ENCODE measurements around the gene TSPAN11.

TSPAN11 gene

DNA sequence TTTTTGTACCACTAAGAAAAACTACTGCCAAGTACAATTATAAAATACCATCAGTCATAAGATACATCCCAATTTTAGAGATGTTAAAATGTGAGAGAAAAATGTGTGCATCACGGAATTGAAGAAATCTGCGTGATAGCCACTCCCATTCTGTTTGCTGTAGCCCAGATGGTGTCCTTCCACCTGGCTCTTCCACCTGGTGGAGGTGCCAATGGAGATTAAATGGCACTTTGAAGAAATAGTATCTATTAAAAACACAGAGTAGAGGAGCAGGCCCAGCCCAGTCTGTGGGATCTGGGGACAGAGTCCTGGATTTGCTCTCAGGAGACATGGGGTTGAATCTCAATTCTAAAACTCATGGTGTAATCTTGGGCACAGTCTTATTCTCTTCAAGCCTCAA is 35.5 kb downstream of the TSPAN11 start:
- no peak for DNase-seq

DNA sequence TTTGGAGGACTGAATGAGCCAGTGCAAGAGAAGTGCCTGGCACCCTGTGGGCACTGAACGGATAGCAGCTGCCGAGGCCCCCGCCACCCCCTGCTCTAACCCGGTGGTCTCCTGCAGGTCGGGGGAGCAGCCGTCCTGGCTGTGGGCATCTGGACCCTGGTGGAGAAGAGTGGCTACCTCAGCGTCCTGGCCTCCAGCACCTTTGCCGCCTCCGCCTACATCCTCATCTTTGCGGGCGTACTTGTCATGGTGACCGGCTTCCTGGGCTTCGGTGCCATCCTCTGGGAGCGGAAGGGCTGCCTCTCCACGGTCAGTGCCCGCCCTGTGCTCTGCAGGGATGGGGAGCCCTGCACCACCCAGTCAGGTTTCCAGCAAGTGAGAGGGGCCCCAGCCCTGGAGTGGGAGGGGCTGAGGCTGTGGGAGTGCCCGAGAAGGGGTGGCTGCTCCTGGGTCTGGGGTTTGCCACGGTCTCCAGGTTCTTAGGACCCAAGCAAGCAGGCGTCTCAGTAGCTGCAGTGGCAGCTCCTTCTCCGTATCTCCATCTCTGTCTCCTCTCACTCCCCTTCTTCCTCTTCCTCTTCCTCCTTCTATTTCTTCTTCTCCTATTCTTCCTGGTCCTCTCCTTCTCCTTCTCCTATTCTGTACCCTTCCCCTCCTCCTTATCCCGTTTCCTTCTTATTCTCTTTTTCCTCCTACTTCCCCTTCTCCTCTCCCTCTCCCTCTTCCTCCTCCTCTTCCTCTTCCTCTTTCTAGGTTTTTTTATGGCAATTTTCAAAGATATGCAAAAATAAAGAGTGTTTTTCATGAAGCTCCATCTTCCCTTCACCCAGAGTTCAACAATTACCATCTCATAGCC is 37.4 kb downstream of the TSPAN11 start:
- no peak for DNase-seq

DNA sequence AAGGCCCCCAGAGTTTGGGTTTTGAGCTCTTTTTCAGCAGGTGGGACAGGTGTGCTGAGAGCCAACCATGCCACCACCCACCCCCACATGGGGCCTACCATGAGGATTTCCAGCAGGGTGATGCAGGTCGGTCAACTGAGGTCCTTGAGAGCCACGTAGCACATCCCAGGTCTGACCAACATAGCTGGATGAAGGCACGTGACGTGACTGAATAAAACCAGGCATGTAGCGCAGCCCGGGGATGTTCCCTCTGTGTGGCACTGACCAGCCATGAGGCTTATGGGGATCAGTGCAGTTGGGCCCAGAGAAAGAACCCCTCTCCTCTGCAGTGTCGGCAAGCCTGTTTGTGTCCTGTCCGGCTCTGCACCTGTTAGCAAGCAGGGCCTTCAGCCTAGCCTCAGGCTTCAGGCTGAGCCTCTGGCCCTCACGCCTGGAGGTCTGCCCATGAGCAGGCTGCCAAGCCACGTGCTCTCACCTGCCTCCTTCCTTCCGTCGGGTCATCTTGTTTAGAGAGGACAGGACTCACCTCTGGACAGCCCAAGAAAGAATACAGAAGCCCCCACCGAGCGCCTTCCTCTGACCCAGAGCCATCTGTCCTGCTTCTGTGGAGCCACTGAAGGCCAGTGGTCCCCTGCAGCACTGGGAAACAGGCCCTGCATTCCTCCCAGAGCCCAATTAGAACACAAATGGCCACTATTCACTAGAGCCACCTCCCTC is 38.5 kb downstream of the TSPAN11 start:
- no peak for DNase-seq

DNA sequence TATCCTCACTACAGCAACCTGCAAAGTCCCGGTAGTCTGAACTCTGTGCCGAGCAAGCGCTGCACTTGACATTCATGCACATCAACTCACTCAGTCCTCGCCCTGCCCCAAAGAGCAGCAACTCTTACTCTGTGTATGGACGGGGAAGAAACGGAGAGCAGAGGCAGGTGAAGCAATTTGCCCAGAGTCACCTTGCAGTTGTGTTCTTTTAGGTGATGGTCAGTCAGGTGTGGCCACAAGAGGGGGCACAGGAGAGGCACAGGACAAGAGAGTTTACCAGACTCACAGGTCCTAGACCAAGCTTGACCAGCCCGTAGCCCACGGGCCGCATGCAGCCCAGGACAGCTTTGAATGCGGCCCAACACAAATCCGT is 39.1 kb downstream of the TSPAN11 start:
- no peak for DNase-seq

DNA sequence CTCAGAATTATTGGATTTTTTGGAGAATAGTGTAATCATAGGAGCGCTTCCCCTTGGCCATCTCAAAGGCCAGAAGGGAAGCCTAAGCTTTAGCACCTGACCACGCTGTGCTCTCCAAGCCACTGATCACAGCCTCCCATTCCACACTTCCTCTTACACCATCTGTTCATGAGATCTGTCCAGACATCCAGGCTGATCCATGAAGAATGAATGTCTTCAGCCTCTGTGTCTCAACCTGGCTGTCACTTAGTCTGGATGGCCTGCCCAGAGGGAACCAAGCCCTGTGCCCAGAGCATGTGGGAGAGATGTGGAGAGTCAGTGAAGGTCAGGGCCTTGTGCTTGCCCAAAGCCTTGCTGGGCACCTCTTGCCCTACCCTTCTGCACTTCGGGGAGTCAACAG is 40.5 kb downstream of the TSPAN11 start:
- DNase-seq, result no peak

DNA sequence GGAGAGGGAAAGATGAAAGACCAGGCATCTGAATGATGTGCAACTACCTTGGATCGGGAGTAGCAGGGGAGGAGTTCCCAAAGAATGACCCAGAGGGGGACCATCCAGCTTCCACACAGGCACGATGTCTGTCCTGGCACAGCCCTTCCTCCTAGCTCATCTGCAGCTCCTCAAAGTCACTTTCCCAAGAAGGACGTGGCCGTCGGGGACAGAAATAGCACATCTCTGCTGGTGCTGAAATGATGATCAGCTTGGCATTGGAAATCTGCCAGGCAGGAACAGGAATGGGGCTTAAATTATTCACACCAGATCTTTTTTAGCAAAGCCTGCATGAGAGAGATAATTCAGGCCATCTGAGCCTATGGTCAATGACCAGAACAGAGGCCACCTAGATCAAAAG is 41.7 kb downstream of the TSPAN11 start:
- DNase-seq, result no peak

DNA sequence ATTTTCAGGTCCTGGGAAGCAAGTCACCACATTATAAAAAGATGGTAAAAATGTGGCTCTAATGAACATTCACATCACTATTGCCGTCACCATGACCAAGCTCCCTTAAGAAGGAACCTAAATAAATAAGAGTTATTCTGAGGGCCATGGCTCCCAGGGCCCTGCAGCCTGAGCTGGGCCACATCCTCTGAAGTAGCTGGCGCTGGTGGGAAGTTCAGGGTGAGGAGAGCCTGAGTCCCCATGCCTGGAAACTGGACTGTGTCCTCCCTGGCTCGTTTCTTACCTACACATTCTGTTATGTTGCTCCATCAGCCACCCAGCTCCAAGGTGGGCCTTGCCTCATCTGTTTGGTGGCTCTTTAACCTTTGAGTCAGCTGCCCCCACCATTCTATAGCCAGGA is 42.5 kb downstream of the TSPAN11 start:
- no peak for DNase-seq

DNA sequence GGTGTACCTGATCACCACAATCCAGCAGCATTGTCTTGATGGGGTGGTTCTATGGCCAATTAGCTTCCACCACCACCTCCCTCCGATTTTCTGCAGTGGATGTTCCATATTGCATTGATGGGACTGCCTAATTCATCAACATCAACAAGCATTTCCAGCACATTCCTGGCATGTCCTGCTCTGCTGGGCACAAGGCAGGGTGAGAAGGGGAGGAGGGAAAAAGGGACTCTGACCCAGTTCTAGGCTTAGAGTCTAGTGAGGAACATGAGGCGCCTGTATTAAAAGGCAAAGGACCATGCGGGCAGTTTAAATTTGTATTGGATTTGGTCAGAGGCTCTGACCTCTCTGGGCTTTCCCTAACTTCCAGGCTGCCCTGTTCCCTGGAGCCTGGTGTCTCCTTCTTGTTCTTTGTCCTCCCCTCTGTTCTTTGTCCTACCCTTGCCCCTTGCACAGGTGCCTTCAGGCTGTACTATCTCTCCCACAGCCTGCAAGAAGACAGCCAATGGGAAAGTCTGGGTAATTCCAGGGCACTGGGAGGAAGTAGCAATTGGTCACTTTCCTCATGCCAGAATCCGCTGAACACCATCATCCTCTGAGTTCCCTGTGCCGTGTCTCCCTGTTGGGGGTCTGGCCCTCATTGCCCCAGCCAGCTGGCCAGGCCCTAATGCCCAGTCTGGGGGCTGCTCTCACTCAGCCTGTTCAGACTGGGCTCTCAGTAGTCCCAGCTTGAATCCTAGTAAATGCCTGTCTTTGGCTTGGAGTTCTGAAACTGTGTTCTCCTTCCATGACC is 43.3 kb downstream of the TSPAN11 start:
- no peak for DNase-seq

DNA sequence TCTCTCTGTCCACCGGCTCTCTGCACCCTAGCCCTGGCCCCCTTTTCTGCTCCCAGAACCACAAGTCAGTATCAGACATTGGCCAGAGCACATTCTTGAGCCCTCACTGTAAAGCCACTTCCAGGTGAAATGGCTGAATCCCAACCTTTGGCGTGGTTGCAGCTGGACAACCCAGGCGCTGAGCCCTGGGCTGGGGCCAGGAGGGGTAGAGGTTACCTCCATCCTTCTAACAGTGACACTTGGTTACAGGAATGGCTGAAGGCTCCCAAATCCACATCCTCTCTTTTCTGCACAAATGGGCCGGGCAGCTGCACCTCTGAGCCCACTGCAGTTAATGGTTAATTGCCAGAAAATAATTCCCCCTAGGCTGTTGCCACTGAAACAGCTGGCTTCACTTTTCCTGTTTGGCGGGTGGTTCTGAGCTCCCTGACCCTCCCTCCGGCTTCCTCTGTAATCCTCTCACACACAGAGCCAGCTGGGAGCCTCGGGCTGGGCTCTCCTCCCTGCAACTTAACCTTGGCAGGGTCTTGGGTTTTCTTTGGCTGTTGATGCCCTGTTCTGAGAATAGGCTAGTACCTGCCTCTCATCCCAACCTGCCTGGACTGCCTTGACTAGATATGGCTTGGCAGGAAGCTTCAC is 44.1 kb downstream of the TSPAN11 start:
- DNase-seq, result no peak

DNA sequence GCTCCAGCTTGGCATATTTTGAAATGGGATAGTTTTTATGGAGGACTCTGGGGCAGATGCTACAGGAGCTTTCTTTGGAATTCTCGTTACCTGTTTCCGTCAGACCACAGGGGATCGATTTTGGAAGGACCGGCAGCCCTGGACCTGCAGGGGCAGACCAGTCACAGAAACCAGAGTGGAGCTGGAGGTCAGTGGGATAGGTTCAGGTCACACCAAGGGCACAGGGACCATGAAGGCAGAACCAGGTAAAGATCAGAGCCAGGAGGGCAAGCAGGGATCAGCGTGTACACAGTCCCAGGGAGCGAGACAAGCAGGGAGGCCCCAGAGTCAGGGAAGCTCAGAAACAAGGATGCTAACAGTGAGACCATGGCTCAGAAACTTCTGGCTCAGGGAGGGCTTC is 45.5 kb downstream of the TSPAN11 start:
- DNase-seq, result no peak

DNA sequence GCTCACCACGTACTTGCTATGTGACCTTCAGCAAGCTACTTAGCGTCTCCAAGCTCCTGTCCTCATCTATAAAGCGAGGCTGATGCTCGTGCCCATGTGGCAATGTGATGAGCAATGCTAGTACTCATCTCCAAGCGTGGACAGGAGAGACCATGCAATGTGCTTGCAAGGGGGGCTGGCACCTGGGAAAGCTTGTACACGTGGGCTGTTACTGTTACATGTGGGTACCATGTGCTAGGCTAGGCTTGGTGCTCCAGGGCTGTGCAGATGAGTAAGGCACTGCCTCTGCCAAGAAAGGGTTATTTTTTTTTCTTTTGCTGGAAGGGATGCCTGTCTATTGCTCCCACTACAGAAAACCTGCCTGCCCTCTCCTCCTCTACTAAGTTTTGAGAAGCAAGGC is 46.6 kb downstream of the TSPAN11 start:
- DNase-seq, result no peak

DNA sequence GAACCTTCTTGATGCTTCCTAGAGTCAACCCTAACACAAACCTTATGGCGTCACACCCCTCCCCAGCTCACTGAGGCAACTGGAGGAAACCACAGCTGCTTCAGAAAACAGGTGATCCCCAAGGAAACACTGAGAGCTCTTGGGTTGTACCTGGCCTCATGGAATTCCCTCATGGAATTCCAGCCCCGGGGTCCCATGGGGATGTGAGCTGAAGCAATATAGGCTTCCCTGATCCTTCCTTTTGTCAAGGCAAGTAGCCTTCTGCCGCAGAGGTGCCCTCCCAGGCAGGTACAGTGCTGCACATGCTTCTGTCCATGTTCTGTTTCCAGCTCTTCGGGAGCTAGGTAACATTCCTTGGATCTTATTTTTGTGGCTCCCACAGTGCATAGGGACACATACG is 47.3 kb downstream of the TSPAN11 start:
- DNase-seq, result no peak

DNA sequence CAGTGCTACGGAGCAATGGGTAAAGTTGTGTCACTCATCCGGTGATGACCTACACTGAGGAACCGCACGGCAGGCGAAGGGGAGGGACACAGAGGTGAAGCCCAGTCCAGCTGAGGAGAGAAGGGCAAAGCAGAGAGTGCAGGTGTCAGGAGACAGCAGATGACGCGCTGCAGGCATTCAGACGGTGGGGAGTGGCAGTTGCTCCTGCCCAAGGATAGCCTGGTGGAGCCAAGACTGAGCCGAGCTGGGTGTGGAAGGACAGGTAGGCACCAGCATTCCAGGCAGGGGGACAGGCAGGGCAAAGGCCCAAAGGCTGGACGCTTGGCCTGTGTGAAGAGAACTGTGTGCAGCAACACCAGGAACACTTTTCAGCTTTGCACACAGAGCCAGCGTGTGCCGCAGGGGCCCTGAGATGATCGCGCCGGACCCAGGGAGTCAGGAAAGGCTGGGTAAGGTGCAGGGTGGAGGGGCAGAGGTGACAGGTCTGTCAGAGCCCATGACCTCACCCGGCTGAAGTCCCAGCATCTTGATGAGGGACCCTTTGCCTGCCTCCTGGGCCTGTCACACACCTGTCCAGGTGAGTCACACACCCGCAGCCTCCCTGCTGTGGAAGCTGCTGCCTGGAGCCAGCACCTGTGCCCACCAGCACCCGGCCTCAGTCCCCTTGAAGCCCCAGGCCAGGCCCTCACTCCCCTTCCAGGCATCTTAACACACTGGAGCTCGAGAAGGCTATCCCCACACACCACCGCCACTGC is 48.4 kb downstream of the TSPAN11 start:
- no peak for DNase-seq

DNA sequence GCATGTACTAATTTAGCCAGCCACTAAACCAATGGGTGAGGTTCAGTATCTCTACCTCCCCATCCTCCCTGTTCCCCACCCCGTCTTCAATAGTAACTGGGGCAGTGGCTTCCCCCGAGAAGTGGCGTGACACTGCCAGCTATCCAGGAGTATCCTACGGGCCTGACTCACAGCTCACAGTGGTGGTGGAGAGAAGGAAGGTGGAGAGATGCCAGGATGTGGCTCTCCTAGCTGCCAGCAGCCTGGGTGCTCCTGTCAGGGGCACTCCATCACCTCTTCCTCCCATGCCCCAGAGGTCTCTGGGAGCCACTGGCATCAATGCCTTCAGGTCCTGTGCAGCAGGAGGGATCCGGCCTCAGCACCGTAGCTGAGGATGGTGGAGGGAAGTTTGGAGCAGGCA is 49.0 kb downstream of the TSPAN11 start:
- DNase-seq, result no peak

DNA sequence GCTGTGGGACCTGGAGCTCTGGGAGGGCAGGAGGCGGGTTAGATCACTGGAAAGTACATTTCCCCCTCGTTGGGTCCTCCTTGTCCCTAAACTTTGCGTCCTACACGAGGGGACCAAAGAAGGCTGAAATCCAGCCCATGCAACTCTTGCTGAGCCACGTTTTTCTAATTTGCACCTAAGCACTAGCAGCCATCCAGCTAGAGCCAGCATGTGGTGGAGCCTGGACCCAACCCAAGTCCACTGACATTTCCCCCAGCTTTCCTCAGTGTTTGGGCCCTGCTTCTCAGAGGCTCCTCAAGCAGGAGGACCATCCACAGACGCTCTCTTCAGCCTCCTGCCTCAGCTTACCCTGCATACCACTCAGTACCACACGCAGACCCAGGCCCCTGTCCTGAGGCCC is 49.7 kb downstream of the TSPAN11 start:
- DNase-seq, result no peak

DNA sequence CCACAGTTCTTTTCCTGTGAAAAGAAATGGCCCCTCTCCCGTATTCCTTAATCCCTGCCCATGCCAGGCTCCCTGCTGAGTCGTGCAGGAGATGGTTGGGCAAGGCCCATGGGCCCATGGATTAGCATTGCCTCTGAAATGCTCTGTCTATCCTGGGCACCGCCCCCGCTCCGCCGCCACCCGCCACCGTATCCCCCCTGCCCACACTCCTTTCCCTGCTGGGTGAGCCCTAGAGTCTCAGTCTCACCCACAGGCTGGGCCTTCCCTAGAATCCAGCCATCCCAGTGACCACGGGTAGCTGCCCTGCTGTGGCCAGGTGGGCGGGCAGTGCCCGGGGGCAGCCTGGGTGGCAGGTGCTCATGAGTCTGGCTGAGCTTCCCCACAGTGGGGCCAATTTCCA is 50.6 kb downstream of the TSPAN11 start:
- DNase-seq, result no peak

DNA sequence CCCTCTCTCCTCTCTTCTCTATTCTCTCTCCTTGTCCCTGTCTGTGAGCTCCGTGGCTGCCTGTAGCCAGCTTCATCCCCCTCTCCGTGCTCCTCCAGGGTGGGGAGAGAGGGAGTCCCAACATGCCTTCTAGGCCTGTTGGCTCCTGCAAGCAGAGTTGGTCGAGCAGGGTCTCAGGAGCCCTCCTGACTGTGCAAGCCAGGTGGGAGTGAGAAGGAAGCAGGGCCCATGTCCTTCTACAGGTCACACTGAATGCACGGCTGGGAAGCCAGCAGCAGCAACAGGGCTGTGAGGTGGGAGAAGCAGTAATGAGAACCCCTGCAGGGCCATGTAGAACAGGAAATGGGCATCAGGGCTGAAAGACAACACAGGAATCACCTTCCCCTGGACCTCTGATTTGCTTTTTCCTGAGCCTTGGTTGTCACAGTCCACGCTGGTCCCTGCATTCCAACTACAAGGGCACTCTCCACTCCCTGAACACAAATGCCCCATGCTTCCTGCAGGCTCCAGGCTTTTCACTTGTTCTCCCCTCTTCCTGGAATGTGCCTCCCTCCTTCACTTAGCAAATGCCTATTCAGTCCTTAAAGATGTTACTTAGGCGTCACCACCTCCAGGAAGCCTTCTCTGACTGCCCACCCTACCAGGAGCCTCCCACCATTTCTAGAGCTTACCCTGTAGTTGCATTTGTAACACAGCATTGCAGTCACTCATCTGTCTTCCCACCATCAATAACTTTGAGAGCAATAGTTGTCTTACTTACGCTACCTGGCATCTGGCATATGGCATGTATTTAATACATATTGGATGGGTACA is 51.2 kb downstream of the TSPAN11 start:
- DNase-seq, result no peak

DNA sequence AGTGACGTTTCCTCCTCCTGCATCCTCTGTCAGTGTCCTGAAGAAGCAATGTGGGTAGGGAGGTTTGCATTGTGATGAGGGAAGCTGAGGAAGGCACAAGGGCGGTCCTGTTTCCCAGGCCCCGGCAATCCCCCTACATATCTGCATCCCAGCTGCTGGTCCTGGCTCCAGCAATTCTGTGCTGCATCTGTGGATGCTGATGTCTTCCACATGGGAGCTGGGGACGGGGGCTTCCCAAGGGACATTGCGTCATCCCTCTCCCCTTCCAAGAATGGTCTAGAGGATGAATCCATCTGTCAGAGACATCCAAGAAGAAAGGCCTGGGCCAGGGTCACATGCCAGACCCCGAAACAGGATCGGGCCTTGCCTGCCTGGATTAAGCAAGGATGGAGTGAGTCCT is 52.1 kb downstream of the TSPAN11 start:
- DNase-seq, result no peak

DNA sequence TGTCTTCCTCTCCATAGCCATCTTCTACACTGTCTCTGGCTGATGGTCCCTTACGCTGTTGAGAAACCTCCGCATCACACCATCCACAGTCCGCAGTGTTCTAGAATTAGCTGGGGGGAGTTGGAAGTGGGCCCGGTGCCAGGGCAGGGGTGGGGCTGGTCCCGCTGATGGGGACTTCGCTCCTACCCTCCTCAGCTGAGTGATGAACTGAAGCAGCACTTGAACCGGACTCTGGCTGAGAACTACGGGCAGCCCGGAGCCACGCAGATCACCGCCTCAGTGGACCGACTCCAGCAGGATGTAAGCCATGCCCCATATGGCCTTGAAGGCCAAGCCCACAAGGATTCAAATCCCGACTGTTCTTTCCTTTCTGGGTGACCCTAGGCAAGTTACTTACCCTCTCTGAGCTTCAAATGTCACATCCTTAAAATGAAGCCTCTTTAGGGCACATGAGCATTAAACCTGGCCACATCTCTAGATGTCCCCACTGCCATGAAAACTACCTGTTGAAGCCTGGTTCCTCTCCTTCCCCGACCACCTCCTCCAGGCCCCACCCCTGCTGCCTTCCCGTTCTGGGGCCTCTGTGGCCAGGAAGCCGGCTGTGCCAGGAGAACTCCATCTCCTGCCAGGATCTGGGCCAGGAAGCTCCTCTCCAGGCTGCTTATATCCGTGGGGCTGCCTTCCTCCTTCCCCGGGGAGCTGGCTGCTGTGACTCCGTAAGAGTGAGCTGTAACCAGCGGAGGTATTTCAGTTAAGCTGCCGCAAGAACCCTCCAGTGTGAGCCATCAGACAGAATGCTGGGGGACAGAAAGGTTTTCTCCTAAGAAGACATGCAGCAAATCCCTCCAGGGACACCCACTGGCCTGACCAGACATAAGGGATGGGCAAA is 53.1 kb downstream of the TSPAN11 start:
- DNase-seq, result no peak

DNA sequence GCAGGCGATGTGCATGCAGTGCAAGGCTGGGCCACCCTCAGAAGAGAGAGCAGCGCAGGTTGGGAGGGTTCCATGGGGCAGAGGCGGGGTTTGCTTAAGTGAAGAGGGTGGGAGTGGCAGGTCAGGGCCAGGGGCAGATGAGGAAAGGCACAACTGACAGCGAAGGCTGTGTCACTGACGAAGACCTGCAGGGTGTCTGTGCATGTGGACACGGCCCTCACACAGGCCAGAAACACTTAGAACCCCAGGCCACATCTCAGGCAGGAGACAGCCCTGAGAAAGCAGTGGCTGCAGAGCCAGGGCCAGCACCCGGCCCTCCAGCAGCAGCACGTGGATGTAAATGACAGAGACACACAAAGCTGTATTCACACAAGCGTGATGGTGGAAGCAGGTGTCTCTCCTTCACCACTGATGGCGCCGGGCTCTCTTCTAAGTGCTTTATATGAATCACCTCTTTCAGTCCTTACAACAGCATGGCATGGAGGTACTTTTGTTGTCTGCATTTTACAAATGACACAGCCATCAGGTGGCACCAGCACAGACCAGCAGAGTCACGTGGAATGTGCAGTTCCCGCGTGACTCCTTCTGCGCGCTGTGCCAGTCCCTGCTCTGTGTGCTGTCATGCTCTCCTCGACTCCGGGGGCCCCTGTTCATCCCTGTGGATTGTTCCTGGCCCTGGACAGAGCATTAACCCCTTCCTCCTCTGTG is 54.6 kb downstream of the TSPAN11 start:
- DNase-seq, result no peak
